ENCODE results near the gene HHIPL1.

GRCh38 chr14:99704037-99704436 lies 59.1 kb downstream of the HHIPL1 start:
- TF ChIP-seq CTCF (IDR thresholded peaks at IDR 0.05; ENCODE audit: insufficient read depth, low read depth, low read length): no peak
- no peak for TF ChIP-seq EZH2 (IDR thresholded peaks at IDR 0.05; ENCODE audit: insufficient read depth, low read length)
